Progenitor cell of endocrine pancreas (in vitro differentiated cells): ENCODE results near the gene USP38. TPM values are rescaled to one million over a fixed set of nuclear protein-coding genes. Genes with fewer than 3 reads are reported as not detected.
"Not testable (repeated sequence)": the region's sequence is repeated elsewhere in the genome, so short reads cannot be mapped to it uniquely, and the experiment has no call there.

Experiments used
- DNase-seq: peaks from one replicate; pipeline ENCODE4 v3.0.0; 2021; ENCODE audit warnings: low spot score; ENCODE audit not compliant: unreplicated experiment
- H3K27ac Mint-ChIP-seq: 2 replicates; pipeline ENCODE4 v1.8.0; 2021; ENCODE audit warnings: mild to moderate bottlenecking, moderate library complexity, mixed read lengths
- H3K27me3 Mint-ChIP-seq: 2 replicates; pipeline ENCODE4 v1.8.0; 2021; ENCODE audit warnings: mixed read lengths
- H3K36me3 Mint-ChIP-seq: 2 replicates; pipeline ENCODE4 v1.8.0; 2022; ENCODE audit warnings: mixed read lengths; ENCODE audit not compliant: insufficient read depth
- H3K4me1 Mint-ChIP-seq: 2 replicates; pipeline ENCODE4 v1.8.0; 2021; ENCODE audit warnings: low read depth, mixed read lengths
- H3K4me3 Mint-ChIP-seq: 2 replicates; pipeline ENCODE4 v1.8.0; 2021; ENCODE audit warnings: low read depth, mild to moderate bottlenecking, moderate library complexity, mixed read lengths
- H3K9me3 Mint-ChIP-seq: 2 replicates; pipeline ENCODE4 v1.8.0; 2021; ENCODE audit warnings: low read depth, mixed read lengths
- total RNA-seq: library from RNA; stranded (reverse); gene quantifications from 2 replicates; pipeline ENCODE4 v1.2.1, GENCODE V29; 2021
- TF ChIP-seq, protein P1 (sequence below): fragments of 200-600 bp; sonication (generic); IDR thresholded peaks from one replicate; pipeline ENCODE4 v1.5.0; 2021; ENCODE audit warnings: antibody characterized with exemption, mild to moderate bottlenecking; ENCODE audit not compliant: unreplicated experiment

The USP38 gene
- total RNA-seq, 1 donor from 2014 or later: 23.3 TPM

DNA sequence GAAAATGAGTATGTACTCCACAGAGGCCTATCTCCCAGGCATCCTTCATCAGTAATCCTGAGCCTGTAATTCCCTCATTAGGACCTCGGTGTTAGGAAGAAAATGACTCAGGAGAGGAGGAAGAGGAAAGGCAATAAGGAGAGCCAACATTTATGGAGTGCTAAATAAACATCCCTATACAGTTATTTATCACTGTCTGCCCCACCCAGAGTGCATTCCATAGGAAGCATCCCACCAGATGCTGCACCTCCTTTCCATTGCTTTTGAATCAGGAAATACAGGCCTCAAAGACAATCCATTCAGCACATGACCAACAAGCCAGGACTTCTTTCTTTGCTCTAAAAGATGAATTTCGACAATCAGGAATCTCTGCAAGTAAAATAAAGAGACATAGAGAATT is 47.6 kb downstream of the USP38 start:
- Mint-ChIP-seq H3K36me3 (no peaks in the 10 kb centered on the region), H3K4me1 (no peaks in the 10 kb centered on the region), H3K27ac (no peak overlapping the region), H3K4me3 (no peak overlapping the region), H3K9me3 (no peaks in the 10 kb centered on the region), H3K27me3 (no peaks in the 10 kb centered on the region)
- TF ChIP-seq, protein P1, sequence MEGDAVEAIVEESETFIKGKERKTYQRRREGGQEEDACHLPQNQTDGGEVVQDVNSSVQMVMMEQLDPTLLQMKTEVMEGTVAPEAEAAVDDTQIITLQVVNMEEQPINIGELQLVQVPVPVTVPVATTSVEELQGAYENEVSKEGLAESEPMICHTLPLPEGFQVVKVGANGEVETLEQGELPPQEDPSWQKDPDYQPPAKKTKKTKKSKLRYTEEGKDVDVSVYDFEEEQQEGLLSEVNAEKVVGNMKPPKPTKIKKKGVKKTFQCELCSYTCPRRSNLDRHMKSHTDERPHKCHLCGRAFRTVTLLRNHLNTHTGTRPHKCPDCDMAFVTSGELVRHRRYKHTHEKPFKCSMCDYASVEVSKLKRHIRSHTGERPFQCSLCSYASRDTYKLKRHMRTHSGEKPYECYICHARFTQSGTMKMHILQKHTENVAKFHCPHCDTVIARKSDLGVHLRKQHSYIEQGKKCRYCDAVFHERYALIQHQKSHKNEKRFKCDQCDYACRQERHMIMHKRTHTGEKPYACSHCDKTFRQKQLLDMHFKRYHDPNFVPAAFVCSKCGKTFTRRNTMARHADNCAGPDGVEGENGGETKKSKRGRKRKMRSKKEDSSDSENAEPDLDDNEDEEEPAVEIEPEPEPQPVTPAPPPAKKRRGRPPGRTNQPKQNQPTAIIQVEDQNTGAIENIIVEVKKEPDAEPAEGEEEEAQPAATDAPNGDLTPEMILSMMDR: no peak
- no peak for DNase-seq

DNA sequence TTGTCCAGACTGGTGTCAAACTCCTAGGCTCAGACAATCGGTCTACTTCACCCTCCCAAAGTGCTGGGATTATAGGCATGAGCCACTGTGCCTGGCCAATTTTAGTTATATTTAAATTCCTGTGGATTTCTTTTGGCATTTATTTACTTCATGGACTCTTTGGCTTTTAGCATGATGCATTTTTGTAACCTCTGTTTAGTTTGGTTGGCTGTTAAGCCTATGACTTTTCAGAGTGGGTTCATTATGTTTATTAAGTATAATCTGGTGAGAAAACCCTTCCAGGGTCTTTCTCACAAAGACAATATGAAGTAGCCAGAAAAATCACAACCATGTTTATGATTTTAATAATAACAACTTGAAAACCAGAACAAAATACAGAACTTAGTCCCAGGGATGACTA is 49.4 kb downstream of the USP38 start:
- Mint-ChIP-seq H3K27ac (no peak overlapping the region), H3K36me3 (no peaks in the 10 kb centered on the region), H3K4me1 (no peaks in the 10 kb centered on the region), H3K4me3 (no peak overlapping the region), H3K9me3 (no peaks in the 10 kb centered on the region), H3K27me3 (no peaks in the 10 kb centered on the region)
- no peak for DNase-seq
- TF ChIP-seq, protein P1: no peak

DNA sequence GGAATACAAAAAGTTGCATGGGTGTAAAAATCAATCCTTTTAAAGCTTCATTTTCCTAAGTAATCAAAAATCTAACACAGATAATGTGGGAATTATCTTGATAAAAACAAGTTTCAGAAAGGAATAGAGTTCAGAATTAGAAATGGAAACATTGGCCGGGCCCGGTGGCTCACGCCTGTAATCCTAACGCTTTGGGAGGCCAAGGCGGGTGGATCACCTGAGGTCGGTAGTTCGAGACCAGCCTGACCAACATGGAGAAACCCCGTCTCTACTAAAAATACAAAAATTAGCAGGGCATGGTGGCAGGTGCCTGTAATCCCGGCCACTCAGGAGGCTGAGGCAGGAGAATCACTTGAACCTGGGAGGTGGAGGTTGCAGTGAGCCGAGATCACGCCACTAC is 52.5 kb downstream of the USP38 start:
- not testable (repeated sequence) for H3K4me1 Mint-ChIP-seq, H3K9me3 Mint-ChIP-seq, H3K36me3 Mint-ChIP-seq, H3K27ac Mint-ChIP-seq, DNase-seq, H3K4me3 Mint-ChIP-seq, H3K27me3 Mint-ChIP-seq

DNA sequence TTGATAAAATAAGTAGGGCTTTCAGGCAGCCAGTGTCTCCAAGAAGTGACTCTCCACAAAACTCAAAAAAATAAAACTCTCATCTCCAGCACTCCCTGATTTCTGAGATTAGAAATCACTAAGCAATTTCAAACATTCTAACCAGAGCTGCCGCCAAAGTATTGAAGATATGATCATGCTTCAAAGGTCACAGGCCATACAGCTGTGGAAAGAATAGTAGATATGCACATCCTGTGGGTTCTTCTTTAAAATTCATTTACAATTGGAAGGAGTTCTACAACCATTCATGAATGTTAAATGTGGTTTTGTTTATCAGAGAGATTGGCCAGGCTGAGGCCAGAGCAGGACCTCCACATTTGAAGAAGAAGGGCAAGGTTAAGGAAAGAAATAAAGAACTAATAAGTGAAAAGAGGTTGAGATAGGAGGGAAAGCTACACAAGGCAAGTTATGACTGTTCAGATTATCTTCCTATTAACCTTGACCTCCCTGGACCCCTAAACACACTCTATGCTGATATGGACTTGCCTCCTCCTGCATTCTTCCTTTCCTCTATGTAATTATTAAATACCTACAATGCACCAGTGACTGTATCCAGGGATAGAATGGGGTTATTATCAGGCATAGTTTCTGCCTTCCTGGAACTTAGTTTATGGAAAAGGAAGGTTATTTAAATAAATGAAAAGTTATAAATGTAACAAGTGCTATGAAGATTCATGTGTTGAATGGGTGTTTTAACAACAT is 56.4 kb downstream of the USP38 start:
- H3K27me3 Mint-ChIP-seq: no peaks in the 10 kb centered on the region
- no peaks in the 10 kb centered on the region for H3K36me3 Mint-ChIP-seq
- no peak overlapping the region for H3K27ac Mint-ChIP-seq
- TF ChIP-seq, protein P1: no peak
- H3K4me3 Mint-ChIP-seq: no peak overlapping the region
- H3K9me3 Mint-ChIP-seq: peaks cover 3% of the 10 kb centered on the region
- no peak for DNase-seq
- H3K4me1 Mint-ChIP-seq: no peaks in the 10 kb centered on the region

DNA sequence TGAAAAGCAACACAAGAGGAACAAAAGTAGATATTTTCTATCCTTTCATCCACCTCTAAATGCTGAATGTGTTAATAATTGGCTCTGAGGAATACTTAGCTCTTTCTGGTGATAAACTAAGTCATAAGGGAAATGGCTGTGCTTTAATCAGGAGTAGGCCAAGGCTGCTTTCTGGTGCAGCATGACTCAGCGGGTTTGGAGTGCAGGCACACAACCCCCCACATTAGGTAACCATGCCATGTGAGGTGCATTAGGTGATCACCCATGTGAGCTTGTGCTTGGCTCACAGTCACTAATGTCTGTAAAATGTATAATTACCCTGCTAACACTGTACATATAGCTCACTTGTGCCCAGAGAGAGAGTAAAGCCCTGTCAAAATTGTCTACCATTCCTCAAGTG is 57.2 kb downstream of the USP38 start:
- no peak overlapping the region for H3K27ac Mint-ChIP-seq
- no peaks in the 10 kb centered on the region for H3K36me3 Mint-ChIP-seq
- H3K4me1 Mint-ChIP-seq: no peaks in the 10 kb centered on the region
- DNase-seq: no peak
- TF ChIP-seq, protein P1: no peak
- peaks cover 3% of the 10 kb centered on the region for H3K9me3 Mint-ChIP-seq
- H3K4me3 Mint-ChIP-seq: no peak overlapping the region
- H3K27me3 Mint-ChIP-seq: no peaks in the 10 kb centered on the region

DNA sequence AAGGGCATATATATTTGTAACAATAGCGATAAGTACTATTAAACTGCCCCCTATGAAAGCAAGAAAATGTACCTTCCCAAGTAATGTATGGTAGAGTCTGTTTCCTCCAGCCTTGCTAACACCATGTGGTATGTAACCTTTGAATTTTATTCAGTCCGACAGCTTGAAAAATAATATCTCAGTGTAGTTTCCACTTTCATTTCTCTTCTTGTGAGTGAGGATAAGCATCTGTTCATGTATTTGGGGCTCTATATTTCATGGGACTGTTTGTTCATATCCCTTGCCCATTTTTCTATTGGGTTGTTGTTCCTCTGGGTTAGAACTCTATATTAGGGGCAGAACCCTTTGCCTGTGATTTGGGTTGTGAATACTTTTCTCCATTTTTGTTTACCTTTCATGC is 58.3 kb downstream of the USP38 start:
- Mint-ChIP-seq H3K27ac (no peak overlapping the region), H3K4me1 (no peaks in the 10 kb centered on the region), H3K36me3 (no peaks in the 10 kb centered on the region), H3K4me3 (no peak overlapping the region), H3K27me3 (no peaks in the 10 kb centered on the region), H3K9me3 (peaks cover 3% of the 10 kb centered on the region)
- DNase-seq: no peak
- TF ChIP-seq, protein P1: no peak
